ENCODE data around the gene RETN. TPM values are rescaled to one million over a fixed set of nuclear protein-coding genes. Genes with fewer than 3 reads are reported as not detected.
"Not testable (repeated sequence)": the region's sequence is repeated elsewhere in the genome, so short reads cannot be mapped to it uniquely, and the experiment has no call there.

The RETN gene
- total RNA-seq, 2 experiments from 2014 or later, result not detected

DNA sequence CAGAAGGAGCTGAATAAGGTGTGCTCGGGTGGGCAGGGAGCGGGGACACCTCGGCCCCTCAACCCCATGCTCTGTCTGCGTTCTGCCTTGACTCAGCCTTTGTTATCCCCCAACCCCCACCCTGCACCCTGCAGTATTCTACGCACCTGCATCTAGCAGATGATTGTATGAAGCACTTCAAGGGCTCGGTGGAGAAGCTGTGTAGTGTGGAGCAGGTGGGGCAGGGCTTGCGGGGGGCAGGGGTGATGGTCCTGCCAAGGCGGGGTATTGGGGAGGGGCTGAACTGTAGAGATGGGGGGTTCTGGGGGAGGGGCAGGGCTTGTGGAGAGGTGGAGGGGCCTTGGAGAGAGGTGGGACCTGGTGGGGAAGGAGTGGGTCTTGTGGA lies 25.8 kb upstream of the RETN start:
- Histone ChIP-seq H3K36me3 (ENCODE audit: insufficient read depth, low read length) (no peaks in the 10 kb centered on the region), H3K27ac (ENCODE audit: low read depth, low read length, poor library complexity, severe bottlenecking) (no peak overlapping the region), H2AFZ (ENCODE audit: low read length) (no peak overlapping the region), H3K4me2 (ENCODE audit: low read length) (no peak overlapping the region), H3K4me1 (ENCODE audit: insufficient read depth, low read length, poor library complexity, severe bottlenecking) (peaks cover 2% of the 10 kb centered on the region), H3K9me3 (ENCODE audit: low read length) (no peaks in the 10 kb centered on the region), H3K79me2 (ENCODE audit: insufficient read depth, low read depth, low read length) (no peaks in the 10 kb centered on the region), H4K20me1 (ENCODE audit: insufficient read depth, low read length) (no peaks in the 10 kb centered on the region), H3K4me3 (ENCODE audit: low read depth, low read length, poor library complexity, severe bottlenecking) (no peak overlapping the region), H3K9me2 (ENCODE audit: insufficient read depth, low read length) (no peaks in the 10 kb centered on the region)
- BruUV-seq (replicated peaks), result no TSS peak
- CTCF ChIA-PET (ENCODE audit: unreplicated experiment), result no interaction called here
- POLR2A ChIA-PET, result no interaction called here
- DNase-seq (ENCODE audit: low spot score), result no peak
- TF ChIP-seq EZH2phosphoT487 (IDR thresholded peaks at IDR 0.05; ENCODE audit: borderline replicate concordance, low read depth, low read length), result no peak
- TF ChIP-seq, protein P1, sequence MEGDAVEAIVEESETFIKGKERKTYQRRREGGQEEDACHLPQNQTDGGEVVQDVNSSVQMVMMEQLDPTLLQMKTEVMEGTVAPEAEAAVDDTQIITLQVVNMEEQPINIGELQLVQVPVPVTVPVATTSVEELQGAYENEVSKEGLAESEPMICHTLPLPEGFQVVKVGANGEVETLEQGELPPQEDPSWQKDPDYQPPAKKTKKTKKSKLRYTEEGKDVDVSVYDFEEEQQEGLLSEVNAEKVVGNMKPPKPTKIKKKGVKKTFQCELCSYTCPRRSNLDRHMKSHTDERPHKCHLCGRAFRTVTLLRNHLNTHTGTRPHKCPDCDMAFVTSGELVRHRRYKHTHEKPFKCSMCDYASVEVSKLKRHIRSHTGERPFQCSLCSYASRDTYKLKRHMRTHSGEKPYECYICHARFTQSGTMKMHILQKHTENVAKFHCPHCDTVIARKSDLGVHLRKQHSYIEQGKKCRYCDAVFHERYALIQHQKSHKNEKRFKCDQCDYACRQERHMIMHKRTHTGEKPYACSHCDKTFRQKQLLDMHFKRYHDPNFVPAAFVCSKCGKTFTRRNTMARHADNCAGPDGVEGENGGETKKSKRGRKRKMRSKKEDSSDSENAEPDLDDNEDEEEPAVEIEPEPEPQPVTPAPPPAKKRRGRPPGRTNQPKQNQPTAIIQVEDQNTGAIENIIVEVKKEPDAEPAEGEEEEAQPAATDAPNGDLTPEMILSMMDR (conservative IDR thresholded peaks at IDR 0.05; ENCODE audit: low read length), result no peak
- intact Hi-C loops (cut with micrococcal nuclease; ENCODE audit: unreplicated experiment), result no loop called here

DNA sequence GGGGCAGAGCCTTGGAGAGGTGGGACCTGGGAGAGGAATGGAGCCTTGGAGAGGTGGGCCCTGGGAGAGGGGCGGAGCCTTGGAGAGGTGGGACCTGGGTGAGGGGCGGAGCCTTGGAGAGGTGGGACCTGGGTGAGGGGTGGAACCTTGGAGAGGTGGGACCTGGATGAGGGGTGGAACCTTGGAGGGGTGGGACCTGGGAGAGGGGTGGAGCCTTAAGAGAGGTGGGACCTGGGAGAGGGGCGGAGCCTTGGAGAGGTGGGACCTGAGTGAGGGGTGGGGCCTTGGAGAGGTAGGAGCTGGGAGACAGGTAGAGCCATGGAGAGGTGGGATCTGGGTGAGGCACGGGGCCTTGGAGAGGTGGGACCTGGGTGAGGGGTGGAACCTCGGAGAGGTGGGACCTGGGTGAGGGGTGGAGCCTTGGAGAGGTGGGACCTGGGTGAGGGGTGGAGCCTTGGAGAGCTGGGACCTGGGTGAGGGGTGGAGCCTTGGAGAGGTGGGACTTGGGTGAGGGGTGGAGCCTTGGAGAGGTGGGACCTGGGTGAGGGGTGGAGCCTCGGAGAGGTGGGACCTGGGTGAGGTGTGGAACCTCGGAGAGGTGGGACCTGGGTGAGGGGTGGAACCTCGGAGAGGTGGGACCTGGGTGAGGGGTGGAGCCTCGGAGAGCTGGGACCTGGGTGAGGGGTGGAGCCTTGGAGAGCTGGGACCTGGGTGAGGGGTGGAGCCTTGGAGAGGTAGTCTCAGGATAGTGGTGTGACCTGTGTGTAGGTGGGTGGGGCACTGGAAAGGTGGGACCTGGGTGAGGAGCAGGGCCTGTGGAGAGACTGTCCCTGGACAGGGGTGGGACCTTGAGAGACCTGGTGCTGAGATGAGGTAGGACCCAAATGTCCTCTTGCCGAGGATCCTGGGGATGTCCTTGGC lies 25.0 kb upstream of the RETN start:
- CTCF ChIA-PET (ENCODE audit: unreplicated experiment), result interaction anchor here (0.6 kb wide), 1 partner anchor 9 kb away, joined by 3 read pairs; no protein-coding TSS in a partner anchor
- H4K20me1 ChIP-seq (ENCODE audit: insufficient read depth, low read length); intact Hi-C loops (cut with micrococcal nuclease; ENCODE audit: unreplicated experiment); H2AFZ ChIP-seq (ENCODE audit: low read length); H3K4me2 ChIP-seq (ENCODE audit: low read length); H3K27ac ChIP-seq (ENCODE audit: low read depth, low read length, poor library complexity, severe bottlenecking); H3K36me3 ChIP-seq (ENCODE audit: insufficient read depth, low read length); BruUV-seq (replicated peaks); H3K4me3 ChIP-seq (ENCODE audit: low read depth, low read length, poor library complexity, severe bottlenecking); H3K79me2 ChIP-seq (ENCODE audit: insufficient read depth, low read depth, low read length); H3K9me2 ChIP-seq (ENCODE audit: insufficient read depth, low read length); H3K4me1 ChIP-seq (ENCODE audit: insufficient read depth, low read length, poor library complexity, severe bottlenecking); H3K9me3 ChIP-seq (ENCODE audit: low read length): not testable (repeated sequence)
- peak; percentile 67 for DNase-seq (ENCODE audit: low spot score)
- POLR2A ChIA-PET, result interaction anchor here (0.6 to 0.8 kb wide), 3 partner anchors 10 to 99 kb away, joined by 3 to 4 read pairs (median 3); no protein-coding TSS in a partner anchor

DNA sequence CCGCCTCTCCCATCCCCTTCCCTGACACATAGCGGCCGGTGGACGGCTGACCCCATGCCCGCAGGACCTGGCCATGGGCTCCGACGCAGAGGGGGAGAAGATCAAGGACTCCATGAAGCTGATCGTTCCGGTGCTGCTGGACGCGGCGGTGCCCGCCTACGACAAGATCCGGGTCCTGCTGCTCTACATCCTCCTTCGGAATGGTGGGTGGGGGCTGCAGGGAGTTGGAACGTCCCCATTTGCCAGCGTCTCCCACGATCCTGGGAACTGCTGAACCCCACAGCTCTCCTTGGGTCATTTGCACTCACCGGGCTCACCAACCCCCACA lies 24.3 kb upstream of the RETN start:
- Histone ChIP-seq H2AFZ (ENCODE audit: low read length) (no peak overlapping the region), H3K27ac (ENCODE audit: low read depth, low read length, poor library complexity, severe bottlenecking) (no peak overlapping the region), H3K36me3 (ENCODE audit: insufficient read depth, low read length) (no peaks in the 10 kb centered on the region), H3K4me2 (ENCODE audit: low read length) (no peak overlapping the region), H3K4me1 (ENCODE audit: insufficient read depth, low read length, poor library complexity, severe bottlenecking) (no peaks in the 10 kb centered on the region), H3K4me3 (ENCODE audit: low read depth, low read length, poor library complexity, severe bottlenecking) (no peak overlapping the region), H3K9me3 (ENCODE audit: low read length) (no peaks in the 10 kb centered on the region), H3K9me2 (ENCODE audit: insufficient read depth, low read length) (no peaks in the 10 kb centered on the region), H4K20me1 (ENCODE audit: insufficient read depth, low read length) (no peaks in the 10 kb centered on the region), H3K79me2 (ENCODE audit: insufficient read depth, low read depth, low read length) (no peaks in the 10 kb centered on the region)
- no peak for DNase-seq (ENCODE audit: low spot score)
- ChIA-PET CTCF (ENCODE audit: unreplicated experiment) (no interaction called here), POLR2A (no interaction called here)
- intact Hi-C loops (cut with micrococcal nuclease; ENCODE audit: unreplicated experiment), result no loop called here
- no TSS peak for BruUV-seq (replicated peaks)
- TF ChIP-seq EZH2phosphoT487 (IDR thresholded peaks at IDR 0.05; ENCODE audit: borderline replicate concordance, low read depth, low read length), result no peak

All from OCI-LY7 (cell line).